Suprapubic skin (tissue), 3 donors: ENCODE results near the gene MYO18B.

Experiments
- CTCF ChIP-seq, 2 donors: fragments of 200-600 bp in 1 of 2; fragments of 450-650 bp in 1 of 2; sonication (generic) in 1 of 2; IDR thresholded peaks; one replicate each; pipeline ENCODE4 v1.5.1; 2016 to 2019; ENCODE audit warnings: antibody characterized with exemption in 2 of 2, mild to moderate bottlenecking in 1 of 2, moderate library complexity in 1 of 2
- POLR2AphosphoS5 ChIP-seq, 3 donors: sonication (generic); formaldehyde crosslinking; IDR thresholded peaks; one replicate each; pipeline ENCODE4 v1.6.1; 2017; ENCODE audit warnings: antibody characterized with exemption in 3 of 3

GRCh38 chr22:25800766-25801165, 58.8 kb downstream of the MYO18B start:
- TF ChIP-seq POLR2AphosphoS5 (IDR thresholded peaks at IDR 0.05) (no peak), CTCF (IDR thresholded peaks at IDR 0.05) (no peak)
